ENCODE measurements around the gene IFI35. TPM values are rescaled to one million over a fixed set of nuclear protein-coding genes. Genes with fewer than 3 reads are reported as not detected.

IFI35 gene
- total and polyA plus RNA-seq, 2 of the 8 experiments (the other 6 are each of a cell fraction or from before 2014, with no cell fraction given): 2.5 to 4.7 TPM

GRCh38 chr17:42997984-42998938, 8.3 kb upstream of the IFI35 start, which contains the start of gene RPL27 (continued):
- TF ChIP-seq HDAC2 (IDR thresholded peaks at IDR 0.05; ENCODE audit: borderline replicate concordance in 1 of 2, low read depth in 2 of 2, low read length in 2 of 2) (0 out of 4 replicates have a peak, but pooled peaks have one; percentile 30 to 59), POLR2A (IDR thresholded peaks at IDR 0.05; ENCODE audit: control extremely low read depth in 1 of 2, low read depth in 2 of 2, low read length in 2 of 2) (peak; percentile 71 to 98), RNF2 (IDR thresholded peaks at IDR 0.05; ENCODE audit: borderline replicate concordance, low read depth, low read length, missing control alignments, poor library complexity, severe bottlenecking) (no peak), TEAD4 (IDR thresholded peaks at IDR 0.05; ENCODE audit: low read depth, low read length) (peak; percentile 84), FOSL1 (IDR thresholded peaks at IDR 0.05; ENCODE audit: insufficient read depth, low read depth, low read length) (no peak), CEBPB (IDR thresholded peaks at IDR 0.05; ENCODE audit: low read depth, low read length) (no peak)

All from H1 (cell line).